ENCODE measurements around the gene PIGR. TPM values are rescaled to one million over a fixed set of nuclear protein-coding genes. Genes with fewer than 3 reads are reported as not detected.

The PIGR gene
- total RNA-seq, 1 experiment from 2014 or later = 2.6 TPM

DNA sequence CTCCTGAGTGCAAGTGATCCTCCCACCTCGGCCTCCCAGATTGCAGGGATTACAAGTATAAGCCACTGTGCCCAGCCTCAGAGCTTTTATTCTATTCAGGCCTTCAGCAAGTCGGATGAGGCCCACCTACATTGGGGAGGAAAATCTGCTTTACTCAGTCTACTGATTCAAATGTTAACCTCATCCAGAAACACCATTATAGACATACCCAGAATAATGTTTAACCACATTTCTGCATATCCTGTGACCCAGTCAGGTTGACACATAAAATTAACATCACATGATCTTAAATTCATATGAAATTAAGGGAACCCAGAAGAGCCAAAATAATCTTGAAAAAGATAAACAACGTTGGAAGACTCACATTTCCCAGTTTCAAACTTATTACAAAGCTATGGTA, 66.0 kb downstream of the PIGR start (continued):
- TF ChIP-seq ELF1 (IDR thresholded peaks at IDR 0.05; ENCODE audit: borderline replicate concordance, low read depth) = no peak
- TF ChIP-seq ATF3 (IDR thresholded peaks at IDR 0.05) = no peak
- no peak for TF ChIP-seq CEBPB (IDR thresholded peaks at IDR 0.05; ENCODE audit: low read depth)
- TF ChIP-seq EZH2 (IDR thresholded peaks at IDR 0.05) = no peak
- TF ChIP-seq SRF (IDR thresholded peaks at IDR 0.05; ENCODE audit: low read depth) = no peak

Other genes starting within 250 kb of the PIGR start
- not detected for gene IL19, start 175.7 kb downstream of the PIGR start, total RNA-seq (2021; ENCODE audit: unreplicated experiment)
- gene IL10, start 174.0 kb downstream of the PIGR start, total RNA-seq (2021; ENCODE audit: unreplicated experiment) = not detected
- not detected for gene IL20, start 80.8 kb downstream of the PIGR start, total RNA-seq (2021; ENCODE audit: unreplicated experiment)
- not detected for gene IL24, start 49.0 kb downstream of the PIGR start, total RNA-seq (2021; ENCODE audit: unreplicated experiment)
- gene FCMR, start 24.5 kb downstream of the PIGR start, total RNA-seq (2021; ENCODE audit: unreplicated experiment) = 0.61 TPM
- not detected for gene FCAMR, start 24.0 kb upstream of the PIGR start, total RNA-seq (2021; ENCODE audit: unreplicated experiment)
- 3.6 TPM for gene C1orf116, start 86.3 kb upstream of the PIGR start, total RNA-seq (2021; ENCODE audit: unreplicated experiment)
- gene YOD1, start 104.7 kb upstream of the PIGR start, total RNA-seq (2021; ENCODE audit: unreplicated experiment) = 13.6 TPM
- 13.9 TPM for gene PFKFB2, start 106.8 kb upstream of the PIGR start, total RNA-seq (2021; ENCODE audit: unreplicated experiment)
- gene C4BPB, start 142.4 kb upstream of the PIGR start, total RNA-seq (2021; ENCODE audit: unreplicated experiment) = not detected
- 0.32 TPM for gene C4BPA, start 157.8 kb upstream of the PIGR start, total RNA-seq (2021; ENCODE audit: unreplicated experiment)

Data from HCT116 (cell line).